Lung microvascular endothelial cell (primary cell): ENCODE results near the gene TAX1BP3. TPM values are rescaled to one million over a fixed set of nuclear protein-coding genes. Genes with fewer than 3 reads are reported as not detected.
A peak's percentile ranks its signal among the peaks of the same experiment; 100 is the strongest.
"Not testable (repeated sequence)": the region's sequence is repeated elsewhere in the genome, so short reads cannot be mapped to it uniquely, and the experiment has no call there.

Source experiments
- DNase-seq, 2 donors: peaks; one replicate each; pipeline versions ENCODE4 v3.0.0 to v3.0.0-alpha.2; 2010; ENCODE audit warnings: low read depth in 2 of 2
- total RNA-seq: library from RNA; depleted of rRNA; stranded (reverse); fragments of >200 nt; gene quantifications from 2 replicates; pipeline ENCODE4 v1.2.1, GENCODE V29; 2014

The TAX1BP3 gene, protein sequence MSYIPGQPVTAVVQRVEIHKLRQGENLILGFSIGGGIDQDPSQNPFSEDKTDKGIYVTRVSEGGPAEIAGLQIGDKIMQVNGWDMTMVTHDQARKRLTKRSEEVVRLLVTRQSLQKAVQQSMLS
- total RNA-seq = 176 and 204 TPM in 2 replicates

DNA sequence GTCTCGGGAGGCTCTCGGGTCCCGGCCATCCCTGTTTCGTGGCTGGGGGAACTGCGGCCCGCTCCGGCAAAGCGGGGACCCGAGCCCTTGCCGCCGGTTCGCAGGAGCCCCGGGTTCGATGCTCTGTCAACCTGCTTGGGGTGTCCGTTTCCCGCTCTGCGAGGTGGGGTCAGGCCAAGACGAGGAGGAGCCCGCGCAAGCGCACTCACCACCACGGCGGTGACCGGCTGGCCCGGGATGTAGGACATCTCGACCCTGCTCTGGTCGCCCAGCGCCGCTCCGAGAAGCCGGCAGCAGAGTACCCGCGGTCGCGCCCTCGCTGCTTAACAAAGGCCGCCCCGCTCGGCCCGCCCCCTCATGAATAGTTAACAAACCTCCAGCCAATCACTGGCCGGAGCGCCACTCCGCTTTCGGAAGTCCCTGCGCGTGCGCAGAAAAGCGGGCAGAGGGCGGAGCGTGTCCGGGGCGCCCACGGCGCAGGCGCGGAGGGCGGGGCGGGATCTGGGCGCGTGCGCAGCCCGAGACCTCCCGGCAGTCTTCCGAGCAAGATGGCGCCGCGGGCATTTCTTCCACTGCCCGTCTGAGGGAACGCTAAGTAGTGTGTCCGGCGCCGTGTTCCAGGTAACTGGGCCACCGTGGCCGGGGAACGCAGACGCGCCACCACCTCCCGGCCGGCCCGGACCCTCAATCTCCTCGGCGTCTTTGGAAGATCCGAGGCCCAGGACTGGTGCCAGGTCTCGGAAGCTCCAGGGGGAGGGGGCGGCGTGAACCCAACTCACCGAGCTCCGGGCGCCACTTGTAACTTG, at the start of gene TAX1BP3, which contains the start of gene EMC6:
Gene TAX1BP3, minus strand, starts transcription at position 300 of the 806 bp plus-strand sequence. Its CDS starts 52 bp downstream, at position 248.
Gene EMC6, plus strand, starts transcription at position 534 of the 806 bp plus-strand sequence. CDS start 335 bp downstream, outside the sequence.
- peak; percentile 98 to 99 for DNase-seq

DNA sequence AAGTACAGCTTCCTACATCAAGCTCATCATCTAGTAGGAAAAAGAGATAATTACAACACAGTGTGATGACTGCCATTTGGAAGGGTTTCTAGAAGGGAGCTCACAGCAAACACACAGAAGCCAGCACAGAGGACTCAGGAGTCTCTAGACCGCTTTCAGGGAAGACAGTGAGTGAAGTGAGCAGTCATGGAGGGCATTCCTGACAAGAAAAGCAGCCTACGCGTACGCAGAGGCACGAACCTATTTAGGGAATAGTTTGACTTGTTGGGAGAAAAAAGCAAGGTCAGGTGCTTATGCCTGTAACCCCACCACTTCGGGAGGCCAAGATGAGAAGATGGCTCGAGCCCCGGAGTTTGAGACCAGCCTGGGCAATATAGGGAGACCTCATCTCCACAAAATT, 46.9 kb upstream of the TAX1BP3 start:
- DNase-seq = no peak

DNA sequence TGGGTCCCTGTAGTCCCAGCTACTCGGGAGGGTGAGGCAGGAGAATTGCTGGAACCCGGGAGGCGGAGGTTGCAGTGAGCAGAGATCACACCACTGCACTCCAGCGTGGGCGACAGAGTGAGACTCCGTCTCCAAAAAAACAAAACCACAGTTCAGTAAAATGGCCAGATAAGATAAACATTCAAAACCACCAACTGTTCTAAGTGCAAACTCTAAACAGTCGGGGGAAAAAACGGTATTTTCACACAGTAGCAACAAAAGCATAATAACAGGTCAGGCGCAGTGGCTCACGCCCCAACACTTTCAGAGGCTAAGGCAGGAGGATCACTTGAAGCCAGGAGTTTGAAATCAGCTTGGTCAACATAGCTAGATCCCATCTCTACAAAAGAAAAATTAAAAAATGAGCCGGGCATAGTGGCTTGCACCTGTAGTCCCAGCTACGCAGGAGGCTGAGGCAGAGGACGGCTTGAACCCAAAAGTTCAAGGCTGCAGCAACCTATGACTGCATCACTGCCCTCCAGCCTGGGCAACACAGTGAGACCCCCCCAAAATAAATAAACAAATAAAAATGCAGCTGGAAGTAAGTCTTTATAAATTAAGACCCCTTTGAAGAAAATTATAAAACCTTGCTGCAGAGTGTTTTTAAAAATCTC, 44.6 kb upstream of the TAX1BP3 start:
- no peak for DNase-seq

DNA sequence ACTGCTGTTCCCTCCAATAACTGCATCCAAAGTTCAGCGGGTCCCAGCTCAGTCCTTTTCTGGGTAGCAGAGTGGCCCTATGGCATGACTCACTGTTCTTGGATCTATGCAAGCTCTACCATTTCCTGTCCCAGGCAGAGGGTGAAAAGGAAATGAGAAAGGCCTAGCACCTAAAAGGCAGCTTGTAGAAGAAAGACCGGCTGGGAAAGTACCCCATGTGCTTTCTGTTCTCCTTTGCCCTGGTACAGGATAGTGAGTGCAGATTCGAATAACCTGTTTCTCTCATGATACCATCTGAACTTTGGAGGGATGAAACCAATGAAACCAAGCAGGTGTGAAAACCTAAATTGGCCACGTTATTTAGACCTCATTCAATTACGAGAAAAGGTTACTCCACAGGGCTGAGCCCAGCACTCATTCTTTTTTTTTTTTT, 42.6 kb upstream of the TAX1BP3 start:
- DNase-seq = peak; percentile 37 to 86

DNA sequence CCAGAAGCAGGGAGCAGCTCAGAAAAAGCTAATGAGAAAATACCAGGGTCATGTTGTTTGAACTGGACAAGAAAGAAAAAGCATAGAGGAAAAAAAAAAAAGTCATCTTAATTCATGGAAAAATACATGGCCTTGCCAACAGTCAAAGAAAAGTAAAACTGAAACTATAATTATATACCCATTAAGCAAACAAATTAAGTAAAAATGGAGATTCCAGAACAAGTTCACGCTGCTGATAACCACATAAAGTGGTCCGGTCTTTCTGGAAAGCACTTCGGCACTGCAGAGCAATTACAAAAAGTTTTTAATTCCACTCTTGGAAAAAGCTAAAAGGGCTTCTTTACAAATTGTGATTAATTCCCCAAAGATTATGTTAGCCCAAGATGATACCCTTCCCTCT, 40.0 kb upstream of the TAX1BP3 start:
- no peak for DNase-seq

DNA sequence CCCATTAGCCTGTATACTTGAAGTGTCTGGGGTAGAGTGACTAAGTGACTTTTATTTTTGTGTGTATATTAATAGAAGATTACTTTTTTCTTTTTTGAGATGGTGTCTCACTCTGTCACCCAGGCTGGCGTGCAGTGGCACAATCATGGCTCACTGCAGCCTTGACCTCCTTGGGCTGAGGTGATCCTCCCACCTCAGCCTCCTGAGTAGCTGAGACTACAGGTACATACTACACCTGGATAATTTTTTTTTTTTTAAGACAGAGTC, 37.3 kb upstream of the TAX1BP3 start:
- not testable (repeated sequence) for DNase-seq

DNA sequence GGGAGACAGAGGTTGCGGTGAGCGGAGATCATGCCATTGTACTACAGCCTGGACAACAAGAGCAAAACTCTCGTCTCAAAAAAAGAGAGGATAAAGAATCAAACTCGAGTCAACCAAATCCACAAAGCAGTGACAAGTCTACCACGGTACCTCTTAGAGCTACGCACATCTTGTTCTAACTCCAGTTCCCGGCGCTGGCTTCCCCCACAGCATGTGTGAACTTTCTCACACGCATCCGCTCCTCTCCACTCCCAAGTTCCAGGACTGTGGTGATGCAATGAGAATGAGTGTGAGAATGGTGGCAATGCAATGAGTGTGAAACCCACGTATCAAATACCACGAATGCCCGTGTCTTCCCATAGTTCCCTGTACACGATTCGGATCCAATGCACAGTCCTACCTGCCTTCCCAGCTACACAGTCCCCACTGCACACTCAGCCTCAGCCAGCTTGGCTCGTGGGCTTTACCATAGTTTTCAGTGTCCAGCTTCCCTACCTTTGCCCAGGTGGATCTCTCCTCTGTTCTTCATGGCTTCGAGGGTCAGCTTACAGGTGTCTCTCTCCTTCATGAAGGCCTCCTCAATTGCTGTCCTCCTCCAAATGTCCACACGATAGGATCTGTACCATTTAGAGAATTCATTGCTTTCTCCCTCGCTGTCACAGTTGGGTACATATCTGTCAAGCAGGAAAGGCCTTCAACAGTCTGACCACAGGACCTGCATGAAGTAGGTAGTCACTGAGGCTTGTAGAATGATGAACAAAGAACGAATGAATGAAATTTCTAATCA, 36.7 kb upstream of the TAX1BP3 start:
- DNase-seq = no peak

DNA sequence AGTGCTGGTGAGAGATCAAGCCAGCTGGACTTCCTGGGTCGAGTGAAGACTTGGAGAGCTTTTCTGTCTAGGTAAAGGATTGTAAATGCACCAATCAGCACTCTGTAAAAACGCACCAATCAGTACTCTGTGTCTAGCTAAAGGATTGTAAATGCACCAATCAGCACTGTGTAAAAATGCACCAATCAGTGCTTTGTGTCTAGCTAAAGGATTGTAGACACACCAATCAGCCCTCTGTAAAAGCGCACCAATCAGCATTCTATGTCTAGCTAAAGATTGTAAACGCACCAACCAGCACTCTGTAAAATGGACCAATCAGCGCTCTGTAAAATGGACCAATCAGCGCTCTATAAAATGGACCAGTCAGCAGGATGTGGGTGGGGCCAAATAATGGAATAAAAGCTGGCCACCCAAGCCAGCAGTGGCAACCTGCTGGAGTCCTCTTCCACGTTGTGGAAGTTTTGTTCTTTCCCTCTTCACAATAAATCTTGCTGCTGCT, 33.7 kb upstream of the TAX1BP3 start:
- DNase-seq = not testable (repeated sequence)

DNA sequence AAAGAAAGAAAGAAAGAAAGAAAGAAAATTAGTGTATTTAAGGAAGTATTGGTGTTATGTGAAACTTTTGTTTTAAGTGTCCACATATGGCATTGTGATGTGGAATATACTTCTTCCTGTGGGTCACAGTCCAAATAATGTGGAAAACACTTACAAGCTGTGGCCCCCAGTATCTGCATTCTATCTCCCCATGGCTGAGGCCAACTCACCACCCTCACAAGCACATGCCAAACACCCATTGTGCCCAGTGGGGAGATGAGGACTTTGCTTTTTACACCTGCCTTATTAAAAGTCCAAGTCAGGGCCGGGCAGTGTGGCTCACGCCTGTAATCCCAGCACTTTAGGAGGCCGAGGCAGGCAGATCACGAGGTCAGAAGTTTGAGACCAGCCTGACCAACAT, 31.6 kb upstream of the TAX1BP3 start:
- no peak for DNase-seq

DNA sequence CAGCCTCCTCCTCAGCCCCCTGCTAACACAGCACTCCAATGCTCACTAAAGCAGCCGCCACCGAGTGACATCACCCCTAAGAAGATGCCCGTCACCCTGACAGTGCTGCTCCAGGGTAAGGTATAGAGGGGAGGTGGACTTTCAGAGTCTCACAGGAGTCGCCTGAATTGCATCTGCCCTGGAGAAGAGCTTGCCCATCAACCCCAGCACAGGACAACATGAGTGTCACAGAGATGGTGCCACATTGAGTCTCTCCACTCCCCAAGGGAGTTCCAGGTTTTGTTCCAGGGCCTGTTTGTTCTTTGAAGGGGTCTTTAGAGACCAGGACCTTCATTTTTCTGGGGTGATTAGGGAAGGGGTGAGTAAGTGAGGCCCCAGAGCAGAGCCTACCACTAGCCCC, 29.8 kb upstream of the TAX1BP3 start:
- no peak for DNase-seq

DNA sequence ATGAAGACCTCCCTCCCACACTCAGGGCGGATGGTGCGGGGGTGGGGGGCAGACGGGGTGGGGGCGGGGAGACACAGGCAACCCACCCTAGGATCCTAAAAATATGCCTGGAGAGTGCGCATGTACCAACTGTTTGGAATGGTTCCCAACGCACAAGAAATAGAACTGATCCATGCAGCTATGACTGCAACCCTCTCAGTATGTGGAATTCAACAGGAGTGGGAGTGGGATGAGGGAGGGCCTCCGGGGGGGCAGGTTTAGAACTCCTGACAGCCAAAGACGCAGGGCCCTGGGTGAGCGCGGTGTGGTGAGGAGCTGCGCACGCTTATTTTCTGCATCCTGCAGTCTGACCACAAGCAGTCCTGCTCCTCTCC, 28.7 kb upstream of the TAX1BP3 start:
- DNase-seq = no peak

DNA sequence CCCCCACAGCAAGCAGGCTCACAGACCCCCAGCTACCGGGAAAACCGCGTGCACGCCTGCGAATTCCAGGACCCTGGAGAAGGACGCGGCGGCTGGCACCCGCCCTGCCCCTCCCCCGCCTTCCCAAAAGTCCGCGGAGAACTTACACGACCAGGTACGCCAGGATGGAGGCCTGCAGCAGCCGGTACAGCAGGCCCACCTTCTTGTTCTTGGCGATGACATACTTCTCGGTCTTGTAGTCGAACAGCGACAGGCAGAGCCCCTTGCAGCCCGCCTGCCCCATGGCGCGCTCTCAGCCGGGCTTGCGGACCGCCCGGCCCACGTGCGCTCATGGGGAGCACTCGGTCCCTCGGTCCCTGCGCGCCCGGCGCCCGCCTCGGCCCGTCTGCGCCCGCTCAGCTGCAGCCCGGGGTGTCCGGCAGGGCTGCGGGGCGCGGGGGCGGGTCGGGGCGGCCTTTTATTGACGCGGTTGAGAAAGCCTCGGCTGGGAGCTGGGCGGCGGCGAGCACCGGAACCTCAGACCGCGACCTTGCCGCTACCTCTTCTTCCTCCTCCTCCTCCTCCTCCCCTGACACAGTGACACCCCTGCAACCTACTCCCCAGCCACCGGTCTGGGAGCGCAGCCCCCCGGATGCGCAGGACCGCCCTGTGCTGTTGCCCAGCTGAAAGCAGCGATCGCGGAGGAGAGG, 27.5 kb upstream of the TAX1BP3 start, which contains the start of gene P2RX5:
Gene P2RX5, minus strand, starts transcription at position 433 of the 689 bp plus-strand sequence. Its CDS starts 150 bp downstream, at position 283.
- peak; percentile 18 to 19 for DNase-seq

DNA sequence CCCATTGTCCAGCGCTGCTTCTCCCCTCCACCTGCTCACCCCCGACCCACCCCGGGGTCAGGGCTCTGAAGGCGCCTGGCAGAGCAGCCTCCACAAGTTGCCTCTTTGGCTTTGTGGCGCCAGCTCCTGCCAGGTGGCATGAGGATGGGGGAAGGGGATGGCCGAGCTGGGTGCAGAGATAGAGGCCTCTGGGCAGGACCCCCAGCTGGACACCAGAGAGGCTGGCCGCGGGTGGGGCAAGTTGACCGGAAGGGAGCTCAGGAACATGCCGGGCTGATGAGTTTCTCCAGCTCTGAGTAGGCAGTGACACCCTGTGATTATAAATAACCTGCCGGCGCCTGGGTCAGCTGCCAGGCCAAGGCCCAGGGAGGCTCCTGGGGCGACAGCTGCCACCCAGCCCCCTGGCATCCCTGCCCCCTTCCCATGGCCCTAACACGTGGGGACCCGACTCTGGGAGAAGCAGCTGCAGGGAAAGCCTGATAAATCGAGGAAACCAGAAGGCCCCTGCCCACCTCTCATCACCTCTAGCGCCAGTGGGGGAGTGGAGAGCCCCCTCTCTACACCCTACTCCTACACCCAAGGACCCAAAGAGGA, 26.8 kb upstream of the TAX1BP3 start:
- DNase-seq = no peak

DNA sequence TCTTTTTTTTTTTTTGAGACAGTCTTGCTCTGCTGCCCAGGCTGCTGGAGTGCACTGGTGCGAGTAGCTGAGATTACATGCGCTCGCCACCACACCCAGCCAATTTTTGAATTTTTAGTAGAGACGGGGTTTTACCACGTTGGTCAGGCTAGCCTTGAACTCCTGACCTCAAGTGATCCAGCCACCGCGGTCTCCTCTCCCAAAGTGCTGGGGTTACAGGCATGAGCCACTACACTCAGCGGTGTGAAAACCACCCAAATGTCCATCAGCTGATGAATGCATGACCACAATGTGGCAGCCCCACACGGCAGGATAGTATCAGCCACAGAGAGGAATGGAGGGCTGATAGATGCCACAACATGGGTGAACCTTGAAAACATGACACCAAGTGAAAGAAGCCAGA, 25.5 kb upstream of the TAX1BP3 start:
- no peak for DNase-seq

DNA sequence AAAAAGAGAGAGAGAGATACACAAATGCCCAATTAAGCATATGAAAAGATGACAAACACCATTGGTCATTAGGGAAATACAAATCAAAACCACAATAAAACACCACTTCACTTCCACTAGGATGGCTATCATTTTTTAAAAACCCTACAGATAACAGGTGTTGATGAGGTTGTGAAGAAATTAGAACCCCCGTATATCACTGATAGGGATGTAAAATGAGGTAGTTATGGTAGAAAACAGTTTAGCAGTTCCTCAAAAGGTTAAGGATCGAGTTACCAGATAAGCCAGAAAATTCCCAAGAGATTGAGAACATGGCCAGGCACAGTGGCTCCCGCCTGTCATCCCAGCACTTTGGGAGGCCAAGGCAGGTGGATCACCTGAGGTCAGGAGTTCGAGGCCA, 24.8 kb upstream of the TAX1BP3 start:
- no peak for DNase-seq

DNA sequence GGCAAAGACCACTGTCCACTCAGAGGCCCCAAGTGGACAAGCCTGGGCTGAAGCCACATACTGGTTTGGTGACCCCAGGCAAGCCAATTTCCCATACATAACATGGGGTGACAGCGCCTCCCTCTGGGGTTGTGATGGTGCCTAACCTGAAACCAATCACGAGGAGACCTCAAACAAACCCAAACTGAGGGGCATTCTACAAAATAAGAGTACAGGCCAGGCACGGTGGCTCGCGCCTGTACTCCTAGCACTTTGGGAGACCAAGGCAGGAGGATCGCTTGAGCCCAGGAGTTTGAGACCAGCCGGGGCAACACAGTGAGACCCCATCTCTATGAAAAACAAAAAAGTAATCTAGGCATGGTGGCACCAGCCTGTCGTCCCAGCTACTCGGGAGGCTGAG, 24.0 kb upstream of the TAX1BP3 start:
- DNase-seq = no peak

DNA sequence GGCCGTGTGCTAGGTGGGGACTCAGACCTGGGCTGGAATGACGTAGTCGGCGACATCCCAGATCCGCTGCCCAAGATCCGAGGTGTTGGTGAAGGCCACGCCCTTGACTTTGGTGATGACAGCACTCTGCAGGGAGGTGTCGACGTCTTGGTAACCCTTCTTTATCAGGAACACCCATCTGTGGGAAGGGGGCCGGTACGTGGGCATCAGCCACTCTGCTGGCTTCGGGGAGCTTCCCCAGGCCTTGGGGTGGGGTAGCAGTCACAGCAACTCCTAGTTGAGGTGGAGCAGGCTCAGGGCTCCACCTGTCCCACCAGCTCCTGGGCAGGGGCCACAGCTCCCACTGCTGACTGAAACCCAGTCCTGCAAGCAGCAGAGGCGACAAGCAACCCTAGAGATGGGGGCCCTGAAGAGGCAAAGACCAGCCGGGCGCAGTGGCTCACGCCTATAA, 23.3 kb upstream of the TAX1BP3 start:
- DNase-seq = no peak

DNA sequence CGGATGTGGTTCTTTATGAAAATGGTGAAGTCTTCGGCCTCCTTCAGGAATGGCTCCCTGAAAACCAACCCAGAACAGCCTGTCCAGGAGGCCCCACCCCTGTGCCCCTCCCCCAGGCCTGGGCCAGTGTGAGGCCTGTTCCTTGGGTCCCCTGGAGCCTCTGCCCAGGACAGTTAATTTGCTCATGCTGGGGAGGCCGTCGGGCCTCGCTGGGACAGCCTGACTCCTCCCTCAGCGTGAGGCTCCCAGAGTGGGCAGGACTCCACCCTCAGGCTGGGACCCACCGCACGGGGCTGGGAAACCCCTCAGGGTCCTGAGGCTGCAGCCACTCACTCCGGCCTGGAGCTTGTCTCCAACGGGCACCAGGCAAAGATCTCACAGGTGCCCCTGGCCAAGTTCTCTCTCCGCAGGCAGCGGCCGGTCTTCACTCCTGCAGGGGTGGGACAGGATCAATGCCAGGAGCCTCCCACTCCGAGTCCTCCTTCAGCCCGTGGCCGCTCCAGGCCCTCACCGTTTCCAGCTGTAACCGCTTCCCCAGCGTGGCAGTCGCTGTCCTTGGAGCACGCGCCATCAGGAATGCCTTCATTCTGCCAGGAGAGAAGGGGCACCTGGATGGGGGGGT, 21.8 kb upstream of the TAX1BP3 start:
- DNase-seq = no peak

DNA sequence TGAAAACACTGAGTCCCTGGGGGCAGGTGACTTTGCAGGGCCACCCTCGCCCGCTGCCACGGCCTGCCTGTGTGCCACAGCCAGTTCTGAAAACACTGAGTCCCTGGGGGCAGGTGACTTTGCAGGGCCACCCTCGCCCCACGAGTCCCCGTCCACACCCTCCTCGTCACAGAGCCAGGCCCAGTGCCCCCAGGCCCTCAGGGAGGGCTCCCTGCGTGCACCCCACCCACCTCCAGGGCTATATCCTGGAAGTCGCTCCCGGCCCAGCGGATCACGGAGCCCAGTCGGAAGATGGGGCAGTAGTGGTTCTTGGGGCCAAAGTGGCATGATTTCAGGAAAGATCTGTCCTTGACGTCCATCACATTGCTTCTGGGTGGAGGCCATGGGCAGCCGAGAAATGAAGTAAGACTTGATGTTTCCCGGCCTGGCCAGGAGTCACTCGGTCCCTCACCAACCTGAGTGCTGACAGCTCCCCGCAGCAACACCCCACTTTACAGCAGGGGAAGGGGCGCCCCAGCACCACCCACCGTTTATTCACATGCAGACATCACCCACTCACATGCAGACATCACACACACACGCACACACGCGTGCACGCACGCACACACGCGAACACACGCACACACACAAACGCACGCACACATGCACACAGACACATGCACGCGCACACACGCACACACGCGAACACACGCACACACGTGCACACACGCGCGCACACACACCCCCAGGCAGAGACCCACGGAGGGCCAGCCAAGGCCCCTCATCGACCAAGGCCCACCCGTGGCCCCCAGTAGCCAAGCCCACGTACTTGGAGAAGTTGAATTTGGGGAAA, 21.1 kb upstream of the TAX1BP3 start:
- DNase-seq = no peak
